HG03439 (cell line): ENCODE measurements around the gene GSTT4.
A peak's percentile ranks its signal among the peaks of the same experiment; 100 is the strongest.
"Not testable (repeated sequence)": the region's sequence is repeated elsewhere in the genome, so short reads cannot be mapped to it uniquely, and the experiment has no call there.

Source experiments
- ATAC-seq: cut with Tn5 transposase; IDR thresholded peaks from one replicate; pipeline ENCODE4 v1.9.1; 2021; ENCODE audit warnings: mild to moderate bottlenecking, moderate library complexity; ENCODE audit not compliant: unreplicated experiment

Gene GSTT4

DNA sequence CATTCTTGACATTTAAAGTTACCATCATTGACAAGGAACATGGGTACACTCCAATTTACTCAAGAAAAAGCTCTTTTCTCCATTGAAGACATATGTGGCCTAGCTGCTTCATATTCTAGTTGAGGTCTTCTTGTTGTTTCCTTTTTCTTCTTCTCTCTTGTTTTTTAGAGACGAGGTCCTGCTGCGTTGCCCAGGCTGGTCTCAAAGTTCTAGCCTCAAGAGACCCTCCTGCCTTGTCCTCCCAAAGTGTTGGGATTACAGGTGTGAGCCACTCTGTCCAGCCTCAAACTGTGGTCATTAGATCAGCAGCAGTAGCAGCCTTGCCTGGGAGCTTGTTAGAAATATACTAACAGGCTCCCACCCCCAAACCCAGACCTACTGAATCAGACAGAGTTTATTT lies 12.2 kb downstream of the GSTT4 start:
- not testable (repeated sequence) for ATAC-seq

- not testable (repeated sequence) for ATAC-seq
Measured at GRCh38 chr22:23989583-23990244, 15.5 kb downstream of the GSTT4 start.

- ATAC-seq: not testable (repeated sequence)
Measured at GRCh38 chr22:23986538-23987178, 18.6 kb downstream of the GSTT4 start.

DNA sequence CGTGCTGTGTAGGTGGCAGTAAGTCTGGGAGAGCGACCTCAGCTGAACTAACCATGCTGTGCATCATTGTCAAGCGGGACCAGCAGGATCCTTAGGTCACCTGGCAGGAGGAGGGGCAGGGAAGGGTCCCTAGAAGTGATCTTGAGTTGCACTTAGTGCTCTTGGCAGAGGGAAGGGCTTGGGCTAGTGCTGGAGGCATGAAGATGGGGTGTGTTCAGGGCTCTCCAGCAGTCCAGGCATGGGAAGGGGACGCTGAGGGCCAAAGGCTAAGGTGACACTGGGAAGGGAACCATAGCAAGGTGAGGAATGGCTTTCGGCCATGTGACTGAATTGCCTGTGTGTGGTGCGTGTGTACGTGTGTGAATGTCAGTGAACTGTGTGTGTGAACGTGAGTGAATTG lies 19.2 kb downstream of the GSTT4 start:
- ATAC-seq: not testable (repeated sequence)

DNA sequence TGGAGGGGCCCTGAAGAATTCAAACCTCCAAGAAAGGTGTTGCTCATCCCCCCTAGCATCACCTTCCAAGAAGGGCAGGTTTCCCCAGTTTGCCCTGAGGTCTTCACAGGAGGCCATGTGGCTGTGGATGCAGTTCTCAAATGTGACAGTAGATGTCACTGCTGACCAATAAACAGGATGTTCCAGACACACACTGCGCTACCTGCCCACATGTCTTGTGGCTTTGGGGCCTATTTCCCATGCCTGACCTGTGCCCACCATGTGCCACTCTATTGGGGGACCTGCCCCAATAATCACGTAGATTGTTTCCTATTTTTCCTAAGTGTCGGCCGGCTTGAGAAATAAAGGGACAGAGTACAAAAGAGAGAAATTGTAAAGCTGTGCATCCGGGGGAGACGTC lies 20.8 kb downstream of the GSTT4 start:
- ATAC-seq: no peak

DNA sequence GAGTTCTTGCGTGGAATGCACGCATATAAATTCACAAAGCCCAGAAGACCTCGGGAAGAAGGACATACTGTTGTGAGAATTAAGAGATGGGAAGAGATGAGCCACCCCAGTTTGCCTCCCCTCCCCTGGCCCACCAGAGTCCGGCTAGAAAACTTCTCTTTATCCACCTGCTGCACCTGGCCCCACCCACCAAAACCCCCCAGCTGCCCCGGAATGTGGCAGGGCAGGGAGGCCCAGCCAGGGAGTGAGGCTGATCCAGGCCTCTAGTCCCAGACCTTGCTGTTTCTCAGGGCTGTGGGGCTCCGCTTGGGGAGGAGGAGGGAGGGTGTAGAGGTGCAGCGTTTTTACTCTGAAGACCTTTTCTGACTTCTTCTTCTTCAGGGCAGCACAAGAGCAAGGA lies 24.7 kb downstream of the GSTT4 start:
- not testable (repeated sequence) for ATAC-seq

DNA sequence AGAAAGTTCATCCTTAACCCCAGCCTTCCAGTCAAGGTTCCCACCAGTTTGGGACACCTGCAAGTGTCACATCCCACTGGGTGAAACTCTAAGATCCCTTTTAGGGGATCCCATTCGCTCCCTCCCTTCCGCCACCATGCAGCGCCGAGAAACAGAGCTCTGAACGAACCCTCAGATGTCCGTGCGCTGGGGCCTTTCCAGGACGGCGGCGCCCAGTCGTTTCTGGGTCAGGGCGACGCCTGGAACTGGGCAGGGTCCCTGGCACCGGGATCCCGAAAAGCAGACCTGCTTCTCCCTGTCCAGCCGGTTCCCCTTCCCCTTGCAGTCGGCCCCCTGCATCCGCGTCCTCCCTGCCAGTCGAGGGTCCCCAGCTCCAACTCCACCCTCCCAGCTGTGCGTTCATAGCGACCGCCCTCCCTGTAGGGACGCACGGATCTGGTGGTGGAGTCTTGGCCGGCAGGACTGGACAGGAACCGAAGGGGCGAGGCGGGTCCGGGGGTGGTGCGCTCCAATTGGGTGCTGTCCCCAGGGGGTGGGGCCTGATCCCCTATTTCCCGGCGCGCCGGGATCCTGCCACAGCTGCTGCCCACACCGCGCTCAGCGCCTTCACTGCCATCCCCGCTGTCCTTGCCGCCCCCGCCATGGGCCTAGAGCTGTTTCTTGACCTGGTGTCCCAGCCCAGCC lies 25.6 kb downstream of the GSTT4 start, which contains the start of gene GSTT2:
Gene GSTT2, plus strand, starts transcription at position 578 of the 684 bp plus-strand sequence.
- not testable (repeated sequence) for ATAC-seq

GRCh38 chr22:23977304-23977703 lies 27.9 kb downstream of the GSTT4 start:
- ATAC-seq: not testable (repeated sequence)

- peak; percentile 34 for ATAC-seq
Measured at GRCh38 chr22:23974836-23975352, 30.4 kb downstream of the GSTT4 start.

- peak; percentile 88 for ATAC-seq
Measured at GRCh38 chr22:23974345-23974744, 30.9 kb downstream of the GSTT4 start, which contains the start of gene DDT. Gene DDT (minus strand): TSS chr22:23974441. CDS start chr22:23974414, 27 bp downstream.

DNA sequence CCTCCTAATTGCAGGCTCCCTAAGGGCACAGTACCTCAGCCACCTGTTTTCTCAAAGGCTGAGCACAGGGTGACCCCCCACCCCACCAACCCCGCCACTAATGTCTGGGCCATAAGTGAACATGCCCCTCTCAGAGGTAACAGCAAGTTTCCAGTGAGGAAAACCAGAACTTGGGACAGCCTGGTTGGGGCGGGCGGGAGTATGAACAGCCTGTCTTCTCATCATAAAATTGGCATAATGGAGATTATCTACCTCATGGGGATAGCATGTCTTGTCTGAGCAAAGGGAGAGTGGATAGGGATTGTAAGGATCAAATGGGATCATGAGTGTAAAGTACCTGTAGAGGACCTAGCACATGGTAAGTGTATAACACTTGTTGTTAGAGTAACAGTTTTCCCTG lies 33.3 kb downstream of the GSTT4 start:
- ATAC-seq: not testable (repeated sequence)

- ATAC-seq: no peak
Measured at GRCh38 chr22:23970816-23971486, 34.3 kb downstream of the GSTT4 start.

DNA sequence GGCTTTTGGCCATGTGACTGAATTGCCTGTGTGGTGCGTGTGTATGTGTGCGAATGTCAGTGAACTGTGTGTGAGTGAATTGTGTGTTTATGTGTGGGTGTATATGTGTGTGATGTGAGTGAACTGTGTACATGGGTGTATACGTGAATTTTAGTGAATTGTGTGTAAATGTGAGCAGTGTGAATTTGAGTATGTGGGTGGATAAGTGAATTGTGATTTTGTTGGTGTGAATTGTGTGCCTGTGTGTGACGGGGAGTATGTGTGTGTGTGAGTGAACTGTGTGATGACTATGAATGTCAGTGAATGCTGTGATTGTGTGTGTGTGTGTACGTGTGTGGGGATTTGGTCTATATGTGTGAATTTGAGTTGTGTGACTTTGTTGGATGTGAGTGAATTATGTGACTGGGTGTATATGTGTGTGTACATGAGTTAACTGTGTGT lies 35.0 kb downstream of the GSTT4 start:
- ATAC-seq: no peak

GRCh38 chr22:23969071-23969470 lies 36.2 kb downstream of the GSTT4 start:
- ATAC-seq: no peak

- peak; percentile 91 for ATAC-seq
Measured at GRCh38 chr22:23966568-23966967, 38.7 kb downstream of the GSTT4 start, which contains the start of gene DDTL. Gene DDTL (plus strand): TSS chr22:23966888. CDS start chr22:23966915, 27 bp downstream.

GRCh38 chr22:23966094-23966493 lies 39.2 kb downstream of the GSTT4 start:
- ATAC-seq: peak; percentile 34

- not testable (repeated sequence) for ATAC-seq
Measured at GRCh38 chr22:23961084-23961771, 44.0 kb downstream of the GSTT4 start, which contains the start of gene GSTT2B. Gene GSTT2B (minus strand): TSS chr22:23961195. CDS start chr22:23961131, 64 bp downstream.

- ATAC-seq: peak; percentile 59
Measured at GRCh38 chr22:23956301-23956900, 48.9 kb downstream of the GSTT4 start.

- ATAC-seq: not testable (repeated sequence)
Measured at GRCh38 chr22:23955886-23956285, 49.4 kb downstream of the GSTT4 start.

DNA sequence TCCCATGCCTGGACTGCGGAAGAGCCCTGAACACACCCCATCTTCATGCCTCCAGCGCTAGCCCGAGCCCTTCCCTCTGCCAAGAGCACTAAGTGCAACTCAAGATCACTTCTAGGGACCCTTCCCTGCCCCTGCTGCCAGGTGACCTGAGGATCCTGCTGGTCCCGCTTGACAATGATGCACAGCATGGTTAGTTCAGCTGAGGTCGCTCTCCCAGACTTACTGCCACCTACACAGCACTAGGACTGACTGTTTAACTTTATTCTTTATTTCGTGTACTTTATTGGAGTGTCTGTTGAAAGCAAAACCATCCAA lies 50.3 kb downstream of the GSTT4 start:
- not testable (repeated sequence) for ATAC-seq
